ENCODE results near the gene VSTM4.

The VSTM4 gene

GRCh38 chr10:49120911-49121310 lies 5.6 kb upstream of the VSTM4 start:
- TF ChIP-seq EP300 (IDR thresholded peaks at IDR 0.05; ENCODE audit: borderline replicate concordance) (no peak), EGR1 (IDR thresholded peaks at IDR 0.05) (no peak), CEBPB (IDR thresholded peaks at IDR 0.05) (no peak), RAD21 (IDR thresholded peaks at IDR 0.05; ENCODE audit: low read depth) (no peak), ZBTB7A (IDR thresholded peaks at IDR 0.05; ENCODE audit: low read depth) (no peak), CREB1 (IDR thresholded peaks at IDR 0.05; ENCODE audit: low read depth) (no peak), MAX (IDR thresholded peaks at IDR 0.05) (no peak), TAF1 (IDR thresholded peaks at IDR 0.05; ENCODE audit: low read depth) (no peak), FOXM1 (IDR thresholded peaks at IDR 0.05; ENCODE audit: borderline replicate concordance, low read depth) (no peak), TEAD4 (IDR thresholded peaks at IDR 0.05) (no peak), YY1 (IDR thresholded peaks at IDR 0.05; ENCODE audit: low read depth) (no peak), TCF12 (IDR thresholded peaks at IDR 0.05; ENCODE audit: low read depth) (no peak), NFIC (IDR thresholded peaks at IDR 0.05) (no peak)
- TF ChIP-seq, protein P1, sequence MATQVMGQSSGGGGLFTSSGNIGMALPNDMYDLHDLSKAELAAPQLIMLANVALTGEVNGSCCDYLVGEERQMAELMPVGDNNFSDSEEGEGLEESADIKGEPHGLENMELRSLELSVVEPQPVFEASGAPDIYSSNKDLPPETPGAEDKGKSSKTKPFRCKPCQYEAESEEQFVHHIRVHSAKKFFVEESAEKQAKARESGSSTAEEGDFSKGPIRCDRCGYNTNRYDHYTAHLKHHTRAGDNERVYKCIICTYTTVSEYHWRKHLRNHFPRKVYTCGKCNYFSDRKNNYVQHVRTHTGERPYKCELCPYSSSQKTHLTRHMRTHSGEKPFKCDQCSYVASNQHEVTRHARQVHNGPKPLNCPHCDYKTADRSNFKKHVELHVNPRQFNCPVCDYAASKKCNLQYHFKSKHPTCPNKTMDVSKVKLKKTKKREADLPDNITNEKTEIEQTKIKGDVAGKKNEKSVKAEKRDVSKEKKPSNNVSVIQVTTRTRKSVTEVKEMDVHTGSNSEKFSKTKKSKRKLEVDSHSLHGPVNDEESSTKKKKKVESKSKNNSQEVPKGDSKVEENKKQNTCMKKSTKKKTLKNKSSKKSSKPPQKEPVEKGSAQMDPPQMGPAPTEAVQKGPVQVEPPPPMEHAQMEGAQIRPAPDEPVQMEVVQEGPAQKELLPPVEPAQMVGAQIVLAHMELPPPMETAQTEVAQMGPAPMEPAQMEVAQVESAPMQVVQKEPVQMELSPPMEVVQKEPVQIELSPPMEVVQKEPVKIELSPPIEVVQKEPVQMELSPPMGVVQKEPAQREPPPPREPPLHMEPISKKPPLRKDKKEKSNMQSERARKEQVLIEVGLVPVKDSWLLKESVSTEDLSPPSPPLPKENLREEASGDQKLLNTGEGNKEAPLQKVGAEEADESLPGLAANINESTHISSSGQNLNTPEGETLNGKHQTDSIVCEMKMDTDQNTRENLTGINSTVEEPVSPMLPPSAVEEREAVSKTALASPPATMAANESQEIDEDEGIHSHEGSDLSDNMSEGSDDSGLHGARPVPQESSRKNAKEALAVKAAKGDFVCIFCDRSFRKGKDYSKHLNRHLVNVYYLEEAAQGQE (IDR thresholded peaks at IDR 0.05; ENCODE audit: low read depth) = no peak
- TF ChIP-seq, protein P2, sequence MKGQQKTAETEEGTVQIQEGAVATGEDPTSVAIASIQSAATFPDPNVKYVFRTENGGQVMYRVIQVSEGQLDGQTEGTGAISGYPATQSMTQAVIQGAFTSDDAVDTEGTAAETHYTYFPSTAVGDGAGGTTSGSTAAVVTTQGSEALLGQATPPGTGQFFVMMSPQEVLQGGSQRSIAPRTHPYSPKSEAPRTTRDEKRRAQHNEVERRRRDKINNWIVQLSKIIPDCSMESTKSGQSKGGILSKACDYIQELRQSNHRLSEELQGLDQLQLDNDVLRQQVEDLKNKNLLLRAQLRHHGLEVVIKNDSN (IDR thresholded peaks at IDR 0.05) = no peak

DNA sequence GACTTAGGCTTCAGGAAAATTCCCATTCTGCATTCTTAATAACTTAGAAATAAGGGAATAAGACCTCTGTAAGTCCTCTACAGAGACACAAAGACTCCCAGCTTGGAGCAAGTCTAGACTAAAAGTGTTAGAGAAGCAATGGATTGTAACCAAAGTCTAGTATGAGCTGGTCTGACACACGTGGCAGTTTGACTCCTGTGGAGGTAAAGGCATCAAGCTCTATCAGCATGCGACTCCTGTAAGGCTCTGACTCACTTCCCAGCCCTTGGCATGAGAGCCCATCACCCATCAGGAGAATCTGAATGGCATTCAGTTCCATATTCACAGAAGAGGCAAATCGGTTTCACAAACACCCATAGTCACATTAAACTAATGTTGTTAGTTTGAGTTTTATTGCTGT lies 4.4 kb upstream of the VSTM4 start:
- no peak for TF ChIP-seq FOXM1 (IDR thresholded peaks at IDR 0.05; ENCODE audit: borderline replicate concordance, low read depth)
- no peak for TF ChIP-seq EGR1 (IDR thresholded peaks at IDR 0.05)
- TF ChIP-seq TAF1 (IDR thresholded peaks at IDR 0.05; ENCODE audit: low read depth) = no peak
- TF ChIP-seq, protein P2 (IDR thresholded peaks at IDR 0.05) = no peak
- TF ChIP-seq EP300 (IDR thresholded peaks at IDR 0.05; ENCODE audit: borderline replicate concordance) = no peak
- no peak for TF ChIP-seq CEBPB (IDR thresholded peaks at IDR 0.05)
- TF ChIP-seq TEAD4 (IDR thresholded peaks at IDR 0.05) = no peak
- TF ChIP-seq, protein P1 (IDR thresholded peaks at IDR 0.05; ENCODE audit: low read depth) = no peak
- TF ChIP-seq CREB1 (IDR thresholded peaks at IDR 0.05; ENCODE audit: low read depth) = no peak

DNA sequence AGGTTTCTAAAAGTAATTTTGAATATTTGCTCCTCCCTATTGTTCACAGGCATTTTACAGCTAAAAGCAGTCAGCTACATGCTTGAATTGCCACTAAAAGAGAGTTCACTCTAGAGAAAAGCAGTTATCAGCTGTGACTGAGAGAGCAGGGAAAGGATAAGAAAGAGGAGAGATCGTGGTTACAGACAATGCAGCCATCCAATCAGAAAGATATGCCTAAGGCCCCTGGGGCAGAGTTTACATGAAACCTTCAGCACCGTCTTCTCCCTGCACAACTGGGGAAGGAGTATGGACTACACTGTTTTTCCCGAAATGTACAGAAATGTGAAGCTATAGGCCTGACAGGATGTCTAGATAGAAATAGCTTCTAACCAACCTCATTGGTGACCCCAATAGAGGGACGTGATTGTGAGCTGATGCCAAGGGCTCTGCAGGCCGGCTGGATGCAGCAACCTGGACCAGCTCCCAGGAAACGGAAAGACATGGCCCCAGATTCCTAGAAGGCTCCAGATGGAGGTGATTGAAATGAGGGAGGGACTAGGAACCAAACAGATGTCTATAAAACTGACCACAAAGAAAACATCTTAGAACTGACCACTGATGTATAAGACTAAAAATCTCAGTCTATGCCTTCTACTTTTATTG lies 3.2 kb upstream of the VSTM4 start:
- TF ChIP-seq NFIC (IDR thresholded peaks at IDR 0.05) (no peak), FOXM1 (IDR thresholded peaks at IDR 0.05; ENCODE audit: borderline replicate concordance, low read depth) (no peak), ZBTB7A (IDR thresholded peaks at IDR 0.05; ENCODE audit: low read depth) (no peak), CREB1 (IDR thresholded peaks at IDR 0.05; ENCODE audit: low read depth) (no peak), EGR1 (IDR thresholded peaks at IDR 0.05) (no peak), TAF1 (IDR thresholded peaks at IDR 0.05; ENCODE audit: low read depth) (no peak), EP300 (IDR thresholded peaks at IDR 0.05; ENCODE audit: borderline replicate concordance) (no peak), RAD21 (IDR thresholded peaks at IDR 0.05; ENCODE audit: low read depth) (no peak), TCF12 (IDR thresholded peaks at IDR 0.05; ENCODE audit: low read depth) (no peak), MAX (IDR thresholded peaks at IDR 0.05) (no peak), YY1 (IDR thresholded peaks at IDR 0.05; ENCODE audit: low read depth) (no peak), CEBPB (IDR thresholded peaks at IDR 0.05) (no peak), TEAD4 (IDR thresholded peaks at IDR 0.05) (no peak)
- TF ChIP-seq, protein P1 (IDR thresholded peaks at IDR 0.05; ENCODE audit: low read depth) = no peak
- TF ChIP-seq, protein P2 (IDR thresholded peaks at IDR 0.05) = no peak

Data from Ishikawa (cell line).